Stimulated activated CD4-positive, alpha-beta T cell treated with anti-CD3 and anti-CD28 coated beads, Interleukin-4, amount 100 ng/mL, for 48 hours (primary cell): ENCODE data around the gene FKBP15.
A peak's percentile ranks its signal among the peaks of the same experiment; 100 is the strongest.
"Not testable (repeated sequence)": the region's sequence is repeated elsewhere in the genome, so short reads cannot be mapped to it uniquely, and the experiment has no call there.

Source experiments
- DNase-seq, 2 donors: peaks; one replicate each; pipeline ENCODE4 v3.0.0-alpha.2; 2020; ENCODE audit warnings: low read depth in 2 of 2

The FKBP15 gene

GRCh38 chr9:113221003-113221799 lies at the start of gene FKBP15, which contains the start of gene SLC31A1:
TSS of gene FKBP15 (minus strand) at chr9:113221277. CDS start at chr9:113221243, 34 bp downstream.
TSS of gene SLC31A1 (plus strand) at chr9:113221544. CDS start at chr9:113256149, 34,605 bp downstream.
- DNase-seq: peak; percentile 94

GRCh38 chr9:113269871-113270270 lies 48.8 kb upstream of the FKBP15 start:
- DNase-seq: no peak

GRCh38 chr9:113269355-113269754 lies 48.3 kb upstream of the FKBP15 start:
- DNase-seq: no peak

- no peak for DNase-seq
These were observed 47.0 kb upstream of the FKBP15 start for GRCh38 chr9:113267911-113268566.

- no peak for DNase-seq
These were observed 45.1 kb upstream of the FKBP15 start for GRCh38 chr9:113266174-113266573.

GRCh38 chr9:113261917-113262671 lies 41.0 kb upstream of the FKBP15 start:
- no peak for DNase-seq

GRCh38 chr9:113258282-113258681 lies 37.2 kb upstream of the FKBP15 start:
- DNase-seq: no peak

GRCh38 chr9:113257863-113258262 lies 36.8 kb upstream of the FKBP15 start:
- DNase-seq: no peak

- DNase-seq: no peak
These were observed 34.4 kb upstream of the FKBP15 start for GRCh38 chr9:113255438-113255837.

GRCh38 chr9:113254991-113255390 lies 33.9 kb upstream of the FKBP15 start:
- no peak for DNase-seq

GRCh38 chr9:113250807-113251206 lies 29.7 kb upstream of the FKBP15 start:
- no peak for DNase-seq

- not testable (repeated sequence) for DNase-seq
These were observed 28.6 kb upstream of the FKBP15 start for GRCh38 chr9:113249661-113250060.

- no peak for DNase-seq
These were observed 26.6 kb upstream of the FKBP15 start for GRCh38 chr9:113247640-113248039.

GRCh38 chr9:113246928-113247327 lies 25.9 kb upstream of the FKBP15 start:
- no peak for DNase-seq

- DNase-seq: no peak
These were observed 24.8 kb upstream of the FKBP15 start for GRCh38 chr9:113245894-113246293.

GRCh38 chr9:113244556-113244955 lies 23.5 kb upstream of the FKBP15 start:
- no peak for DNase-seq

GRCh38 chr9:113241161-113241560 lies 20.1 kb upstream of the FKBP15 start:
- no peak for DNase-seq

- DNase-seq: no peak
These were observed 17.8 kb upstream of the FKBP15 start for GRCh38 chr9:113238859-113239232.

- no peak for DNase-seq
These were observed 17.3 kb upstream of the FKBP15 start for GRCh38 chr9:113238202-113238858.

GRCh38 chr9:113237026-113237425 lies 15.9 kb upstream of the FKBP15 start:
- DNase-seq: no peak

GRCh38 chr9:113235701-113236255 lies 14.7 kb upstream of the FKBP15 start:
- not testable (repeated sequence) for DNase-seq

GRCh38 chr9:113231701-113232100 lies 10.6 kb upstream of the FKBP15 start:
- DNase-seq: no peak
